ENCODE measurements around the gene HTR2C. TPM values are rescaled to one million over a fixed set of nuclear protein-coding genes. Genes with fewer than 3 reads are reported as not detected.
A peak's percentile ranks its signal among the peaks of the same experiment; 100 is the strongest.

HTR2C gene
- 27.9 TPM for total RNA-seq

DNA sequence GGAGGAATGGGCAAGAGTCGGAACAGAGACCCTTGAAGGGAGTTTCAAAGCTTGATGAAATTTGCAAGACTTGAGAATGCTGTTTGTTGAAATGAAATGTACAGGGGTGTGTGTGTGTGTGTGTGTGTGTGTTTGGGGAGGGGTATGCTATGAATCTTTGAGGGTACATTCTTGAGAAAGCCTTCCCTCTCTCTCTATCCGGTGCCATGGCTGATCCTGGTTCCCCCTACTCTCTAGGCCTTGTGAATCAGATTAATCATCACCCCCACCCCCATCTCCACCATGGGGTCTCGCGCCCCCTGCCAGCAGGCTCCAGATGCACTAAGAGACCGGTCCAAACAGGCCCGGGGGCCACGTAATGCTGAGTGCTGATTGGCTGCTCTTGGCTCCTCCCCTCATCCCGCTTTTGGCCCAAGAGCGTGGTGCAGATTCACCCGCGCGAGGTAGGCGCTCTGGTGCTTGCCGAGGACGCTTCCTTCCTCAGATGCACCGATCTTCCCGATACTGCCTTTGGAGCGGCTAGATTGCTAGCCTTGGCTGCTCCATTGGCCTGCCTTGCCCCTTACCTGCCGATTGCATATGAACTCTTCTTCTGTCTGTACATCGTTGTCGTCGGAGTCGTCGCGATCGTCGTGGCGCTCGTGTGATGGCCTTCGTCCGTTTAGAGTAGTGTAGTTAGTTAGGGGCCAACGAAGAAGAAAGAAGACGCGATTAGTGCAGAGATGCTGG lies at the start of gene HTR2C:
HTR2C (plus strand) TSS at position 441 of the 729 bp plus-strand sequence. CDS start 142,851 bp downstream, outside the sequence.

Small RNA genes lying within 50 kb of the gene (small RNA-seq; reads per million reads assigned to genes)
- gene AL355812.1 (not detected), gene MIR1264 (2.3 reads per million, percentile 87 among the genes with 10 or more reads in this experiment), gene MIR1298 (147 reads per million, percentile 97 among the genes with 10 or more reads in this experiment), gene MIR1911 (13.2 reads per million, percentile 94 among the genes with 10 or more reads in this experiment), gene MIR1912 (6.4 reads per million, percentile 92 among the genes with 10 or more reads in this experiment), gene MIR448 (58.0 reads per million, percentile 96 among the genes with 10 or more reads in this experiment), gene MIR764 (0.18 reads per million), gene SNORA35 (0.46 reads per million, percentile 49 among the genes with 10 or more reads in this experiment)
